ENCODE measurements around the gene UBR1.

Gene UBR1

GRCh38 chr15:43107751-43108150 lies 1.9 kb upstream of the UBR1 start:
- no peak for DNase-seq (ENCODE audit: low read depth in 2 of 2)

- DNase-seq (ENCODE audit: low read depth in 2 of 2): no peak
Observed at GRCh38 chr15:43106486-43106829, 620 bp upstream of the UBR1 start.

- DNase-seq (ENCODE audit: low read depth in 2 of 2): no peak
Observed at GRCh38 chr15:43105077-43105736, 631 bp downstream of the UBR1 start.

GRCh38 chr15:43104426-43104825 lies 1.4 kb downstream of the UBR1 start:
- DNase-seq (ENCODE audit: low read depth in 2 of 2): no peak

- no peak for DNase-seq (ENCODE audit: low read depth in 2 of 2)
Observed at GRCh38 chr15:43103907-43104306, 1.9 kb downstream of the UBR1 start.

- DNase-seq (ENCODE audit: low read depth in 2 of 2): no peak
Observed at GRCh38 chr15:43102187-43102586, 3.7 kb downstream of the UBR1 start.

GRCh38 chr15:43100971-43101370 lies 4.9 kb downstream of the UBR1 start:
- no peak for DNase-seq (ENCODE audit: low read depth in 2 of 2)

- DNase-seq (ENCODE audit: low read depth in 2 of 2): no peak
Observed at GRCh38 chr15:43099105-43099845, 6.6 kb downstream of the UBR1 start.

GRCh38 chr15:43096411-43096810 lies 9.4 kb downstream of the UBR1 start:
- no peak for DNase-seq (ENCODE audit: low read depth in 2 of 2)

GRCh38 chr15:43095708-43096347 lies 10.0 kb downstream of the UBR1 start:
- no peak for DNase-seq (ENCODE audit: low read depth in 2 of 2)

- no peak for DNase-seq (ENCODE audit: low read depth in 2 of 2)
Observed at GRCh38 chr15:43095243-43095642, 10.6 kb downstream of the UBR1 start.

GRCh38 chr15:43094416-43095030 lies 11.3 kb downstream of the UBR1 start:
- DNase-seq (ENCODE audit: low read depth in 2 of 2): no peak

- DNase-seq (ENCODE audit: low read depth in 2 of 2): no peak
Observed at GRCh38 chr15:43093026-43093425, 12.8 kb downstream of the UBR1 start.

- no peak for DNase-seq (ENCODE audit: low read depth in 2 of 2)
Observed at GRCh38 chr15:43091859-43092258, 14.0 kb downstream of the UBR1 start.

GRCh38 chr15:43086551-43086950 lies 19.3 kb downstream of the UBR1 start:
- no peak for DNase-seq (ENCODE audit: low read depth in 2 of 2)

- DNase-seq (ENCODE audit: low read depth in 2 of 2): no peak
Observed at GRCh38 chr15:43085921-43086320, 19.9 kb downstream of the UBR1 start.

GRCh38 chr15:43082509-43082908 lies 23.3 kb downstream of the UBR1 start:
- DNase-seq (ENCODE audit: low read depth in 2 of 2): no peak

GRCh38 chr15:43081283-43081682 lies 24.6 kb downstream of the UBR1 start:
- DNase-seq (ENCODE audit: low read depth in 2 of 2): no peak

GRCh38 chr15:43071451-43071850 lies 34.4 kb downstream of the UBR1 start:
- DNase-seq (ENCODE audit: low read depth in 2 of 2): no peak

GRCh38 chr15:43070893-43071292 lies 34.9 kb downstream of the UBR1 start:
- DNase-seq (ENCODE audit: low read depth in 2 of 2): no peak

GRCh38 chr15:43070249-43070648 lies 35.6 kb downstream of the UBR1 start:
- DNase-seq (ENCODE audit: low read depth in 2 of 2): no peak

- peak; percentile 44 to 51 for DNase-seq (ENCODE audit: low read depth in 2 of 2)
Observed at GRCh38 chr15:43067717-43068461, 37.9 kb downstream of the UBR1 start.

Measured in fibroblast of skin of left quadriceps (primary cell).